Kidney epithelial cell (primary cell): Measurements from ENCODE around the gene GOLGA3. TPM values are rescaled to one million over a fixed set of nuclear protein-coding genes. Genes with fewer than 3 reads are reported as not detected.
"Not testable (repeated sequence)": the region's sequence is repeated elsewhere in the genome, so short reads cannot be mapped to it uniquely, and the experiment has no call there.

Experiments used
- DNase-seq: peaks from one replicate; pipeline ENCODE4 v3.0.0-alpha.2; 2010; ENCODE audit warnings: low read depth
- H3K27me3 ChIP-seq: 2 replicates; pipeline ENCODE4 v1.6.0; 2011; ENCODE audit warnings: low read length; ENCODE audit not compliant: control insufficient read depth, insufficient read depth
- H3K36me3 ChIP-seq: 2 replicates; pipeline ENCODE4 v1.5.1; 2011; ENCODE audit warnings: low read length; ENCODE audit not compliant: control insufficient read depth, insufficient read depth
- H3K4me3 ChIP-seq: 2 replicates; pipeline ENCODE4 v1.5.1; 2011; ENCODE audit warnings: low read depth, mild to moderate bottlenecking, control low read depth, low read length
- CTCF ChIP-seq: IDR thresholded peaks from 2 replicates; pipeline ENCODE4 v1.5.1; 2011; ENCODE audit warnings: mild to moderate bottlenecking, moderate library complexity, low read length, control low read depth, inconsistent platforms; ENCODE audit not compliant: insufficient read depth, poor library complexity, severe bottlenecking
- total RNA-seq: library from RNA; depleted of rRNA; stranded (reverse); fragments of >200 nt; gene quantifications from 2 replicates; pipeline ENCODE4 v1.2.3, GENCODE V29; 2015

The GOLGA3 gene
- total RNA-seq, 1 donor from 2014 or later, result 79.1 TPM

- Histone ChIP-seq H3K36me3 (peaks cover 4% of the 10 kb centered on the region), H3K27me3 (no peaks in the 10 kb centered on the region), H3K4me3 (no peak overlapping the region)
- no peak for TF ChIP-seq CTCF
- DNase-seq, result no peak
Measured at GRCh38 chr12:132869551-132869950, 40.9 kb upstream of the GOLGA3 start.

- no peak for DNase-seq
- H3K4me3 ChIP-seq, result no peak overlapping the region
- TF ChIP-seq CTCF, result no peak
- H3K27me3 ChIP-seq, result no peaks in the 10 kb centered on the region
- H3K36me3 ChIP-seq, result peaks cover 4% of the 10 kb centered on the region
Measured at GRCh38 chr12:132866251-132866828, 37.7 kb upstream of the GOLGA3 start.

- H3K36me3 ChIP-seq, result no peaks in the 10 kb centered on the region
- no peak for TF ChIP-seq CTCF
Measured at GRCh38 chr12:132861558-132861957, 32.9 kb upstream of the GOLGA3 start.

GRCh38 chr12:132858718-132859266 is 30.1 kb upstream of the GOLGA3 start:
- Histone ChIP-seq H3K27me3 (no peaks in the 10 kb centered on the region), H3K4me3 (no peak overlapping the region), H3K36me3 (no peaks in the 10 kb centered on the region)
- no peak for TF ChIP-seq CTCF
- DNase-seq, result no peak

More at GRCh38 chr12:132861558-132861957, 32.9 kb upstream of the GOLGA3 start:
- Histone ChIP-seq H3K4me3 (no peak overlapping the region), H3K27me3 (no peaks in the 10 kb centered on the region)
- DNase-seq, result no peak

- H3K27me3 ChIP-seq, H3K4me3 ChIP-seq, DNase-seq, H3K36me3 ChIP-seq: not testable (repeated sequence)
Measured at GRCh38 chr12:132857019-132857418, 28.4 kb upstream of the GOLGA3 start.

- DNase-seq, result no peak
- no peak for TF ChIP-seq CTCF
- peaks cover 4% of the 10 kb centered on the region for H3K36me3 ChIP-seq
- no peak overlapping the region for H3K4me3 ChIP-seq
- H3K27me3 ChIP-seq, result no peaks in the 10 kb centered on the region
Measured at GRCh38 chr12:132856581-132856980, 27.9 kb upstream of the GOLGA3 start.

- not testable (repeated sequence) for DNase-seq, H3K27me3 ChIP-seq, H3K36me3 ChIP-seq, H3K4me3 ChIP-seq
Measured at GRCh38 chr12:132855211-132855610, 26.5 kb upstream of the GOLGA3 start.
